ENCODE results near the gene CCDC126. TPM values are rescaled to one million over a fixed set of nuclear protein-coding genes. Genes with fewer than 3 reads are reported as not detected.

The CCDC126 gene
- total and polyA plus RNA-seq, 2 of the 8 experiments (the other 6 are each of a cell fraction or from before 2014, with no cell fraction given) = 1.4 to 5.3 TPM

- 90% methylated on average over 2 of the region's 2 CpGs; no CpG with 5 or more reads in 1 of the 2 experiments for WGBS, 2 experiments (ENCODE audit: extremely low coverage in 1 of 2, insufficient coverage in 1 of 2, insufficient read length in 1 of 2, insufficient replicate concordance in 2 of 2, low coverage in 1 of 2, low lambda C conversion rate in 2 of 2, missing lambda C conversion rate in 1 of 2)
- no peak overlapping the region for H3K14ac ChIP-seq (ENCODE audit: insufficient read length)
- H2BK15ac ChIP-seq (ENCODE audit: low read length) = no peak overlapping the region
- no peak overlapping the region for H4K8ac ChIP-seq (ENCODE audit: extremely low read depth, insufficient read depth, low read length)
- no peak overlapping the region for H3K27ac ChIP-seq (ENCODE audit: low read depth, low read length)
- peaks cover 3 to 34% (median 19%) of the 10 kb centered on the region in 4 experiments; a peak in 6 of 8 replicates for H3K36me3 ChIP-seq (ENCODE audit: control insufficient read depth in 2 of 4, insufficient read depth in 4 of 4, low read length in 3 of 4)
- H2AK5ac ChIP-seq (ENCODE audit: low read depth, low read length) = no peak overlapping the region
- H3K9ac ChIP-seq (replicated peaks in 1 of 4; ENCODE audit: extremely low read depth in 1 of 4, low read depth in 3 of 4, low read length in 3 of 4) = no peak overlapping the region
- no peak overlapping the region for H2BK20ac ChIP-seq (ENCODE audit: low read length)
- H3K23ac ChIP-seq (ENCODE audit: insufficient read length) = no peak overlapping the region
- TF ChIP-seq CEBPB (IDR thresholded peaks at IDR 0.05; ENCODE audit: low read depth, low read length) = no peak
- TF ChIP-seq JUN (IDR thresholded peaks at IDR 0.05; ENCODE audit: low read depth, low read length) = no peak
- no peak for TF ChIP-seq RXRA (IDR thresholded peaks at IDR 0.05; ENCODE audit: insufficient read depth, low read depth, low read length)
- no peak for TF ChIP-seq POLR2AphosphoS5 (IDR thresholded peaks at IDR 0.05; ENCODE audit: low read depth, low read length)
- TF ChIP-seq KDM1A (IDR thresholded peaks at IDR 0.05; ENCODE audit: borderline replicate concordance, low read length) = no peak
- TF ChIP-seq, protein P1, sequence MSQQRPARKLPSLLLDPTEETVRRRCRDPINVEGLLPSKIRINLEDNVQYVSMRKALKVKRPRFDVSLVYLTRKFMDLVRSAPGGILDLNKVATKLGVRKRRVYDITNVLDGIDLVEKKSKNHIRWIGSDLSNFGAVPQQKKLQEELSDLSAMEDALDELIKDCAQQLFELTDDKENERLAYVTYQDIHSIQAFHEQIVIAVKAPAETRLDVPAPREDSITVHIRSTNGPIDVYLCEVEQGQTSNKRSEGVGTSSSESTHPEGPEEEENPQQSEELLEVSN (IDR thresholded peaks at IDR 0.05) = no peak
- TF ChIP-seq TAF1 (IDR thresholded peaks at IDR 0.05; ENCODE audit: low read depth, low read length) = no peak
- no peak for TF ChIP-seq RFX5 (IDR thresholded peaks at IDR 0.05; ENCODE audit: borderline replicate concordance, low read depth, low read length)
- no peak for TF ChIP-seq EGR1 (IDR thresholded peaks at IDR 0.05; ENCODE audit: borderline replicate concordance, low read depth, low read length)
- no peak for TF ChIP-seq TEAD4 (IDR thresholded peaks at IDR 0.05; ENCODE audit: low read depth, low read length)
- no peak for TF ChIP-seq EZH2 (IDR thresholded peaks at IDR 0.05; ENCODE audit: low read depth, low read length, severe bottlenecking)
- no peak for TF ChIP-seq NANOG (IDR thresholded peaks at IDR 0.05; ENCODE audit: insufficient read depth, low read depth, low read length, poor library complexity, severe bottlenecking)
- no peak for TF ChIP-seq SP1 (IDR thresholded peaks at IDR 0.05; ENCODE audit: low read depth, low read length)
- TF ChIP-seq MAX (IDR thresholded peaks at IDR 0.05) = no peak
- no peak overlapping the region for H3K4ac ChIP-seq (replicated peaks; ENCODE audit: insufficient read length, low read depth, low read length)
- H3K18ac ChIP-seq (ENCODE audit: extremely low read depth, low read length) = no peak overlapping the region
- H3K56ac ChIP-seq (replicated peaks; ENCODE audit: insufficient read length, low read depth, low read length) = no peak overlapping the region
- DNase-seq (ENCODE audit: low read depth in 1 of 2, low spot score in 2 of 2) (no peak), FAIRE-seq (no peak)
- no peaks in the 10 kb centered on the region for H3K27me3 ChIP-seq (replicated peaks in 1 of 4; ENCODE audit: control insufficient read depth in 3 of 4, extremely low read depth in 1 of 4, insufficient read depth in 3 of 4, low read length in 3 of 4)
- H2BK12ac ChIP-seq (ENCODE audit: low read depth, low read length) = no peak overlapping the region
- H3K4me3 ChIP-seq (ENCODE audit: extremely low read depth in 1 of 4, insufficient read depth in 2 of 4, low read depth in 3 of 4, low read length in 4 of 4) = no peak overlapping the region
- H2AFZ ChIP-seq (ENCODE audit: low read length) = no peak overlapping the region
- POLR2A ChIA-PET (ENCODE audit: partially characterized antibody) = interaction anchor here (0.7 to 0.9 kb wide), 2 partner anchors 8 to 17 kb away, joined by 3 read pairs; no protein-coding TSS in a partner anchor
- no peak overlapping the region for H2BK120ac ChIP-seq (replicated peaks; ENCODE audit: low read depth, low read length)
- H3K4me2 ChIP-seq (ENCODE audit: insufficient read depth in 1 of 2, low read depth in 2 of 2, low read length in 2 of 2) = no peak overlapping the region
- H2BK5ac ChIP-seq (ENCODE audit: low read depth, low read length) = no peak overlapping the region
- peaks cover 0 to 51% of the 10 kb centered on the region in 2 experiments; a peak in 2 of 4 replicates for H3K79me2 ChIP-seq (ENCODE audit: control insufficient read depth in 1 of 2, insufficient read depth in 2 of 2, low read length in 2 of 2)
- H3K4me1 ChIP-seq (replicated peaks in 1 of 4; ENCODE audit: control insufficient read depth in 3 of 4, insufficient read depth in 4 of 4, low read length in 3 of 4) = peaks cover 0 to 4% (median 0%) of the 10 kb centered on the region in 4 experiments; a peak in 1 of 7 replicates
- H4K20me1 ChIP-seq (replicated peaks in 1 of 2; ENCODE audit: control insufficient read depth in 1 of 2, insufficient read depth in 2 of 2, low read length in 2 of 2) = no peaks in the 10 kb centered on the region
- H3K79me1 ChIP-seq (ENCODE audit: low read depth, low read length) = no peaks in the 10 kb centered on the region
- H3K9me3 ChIP-seq (ENCODE audit: insufficient read depth in 2 of 2, low read depth in 1 of 2, low read length in 1 of 2) = no peaks in the 10 kb centered on the region
- no peak overlapping the region for H4K91ac ChIP-seq (replicated peaks; ENCODE audit: insufficient read length, low read length)
- CTCF ChIA-PET (ENCODE audit: partially characterized antibody) = interaction anchor here (0.6 to 4.7 kb wide), 4 partner anchors 10 to 117 kb away, joined by 3 to 37 read pairs (median 4); no protein-coding TSS in a partner anchor
- H4K5ac ChIP-seq (ENCODE audit: insufficient read length, low read depth, low read length) = no peak overlapping the region
- H3K23me2 ChIP-seq (ENCODE audit: low read depth, low read length) = no peaks in the 10 kb centered on the region
These were observed 89.8 kb downstream of the CCDC126 start for GRCh38 chr7:23687011-23687410.
